Ovary (tissue), 3 donors: ENCODE results near the gene BLOC1S6.

Source experiments
- EP300 ChIP-seq: sonication (generic); formaldehyde crosslinking; IDR thresholded peaks from one replicate; pipeline ENCODE4 v1.6.1; 2017; ENCODE audit warnings: antibody characterized with exemption
- POLR2A ChIP-seq: fragments of 450-650 bp; IDR thresholded peaks from one replicate; pipeline ENCODE4 v1.6.1; 2017; ENCODE audit warnings: antibody characterized with exemption, mild to moderate bottlenecking, moderate library complexity
- TF ChIP-seq, protein P1 (sequence below), 3 donors: fragments of 450-650 bp in 2 of 3; fragments of 200-600 bp in 1 of 3; IDR thresholded peaks; one replicate each; pipeline versions ENCODE4 v1.5.1 to v1.8.0; 2016 to 2022; ENCODE audit warnings: antibody characterized with exemption in 3 of 3, mild to moderate bottlenecking in 1 of 3
- donor health status: DM: no; HTN: no; CAD: no.

DNA sequence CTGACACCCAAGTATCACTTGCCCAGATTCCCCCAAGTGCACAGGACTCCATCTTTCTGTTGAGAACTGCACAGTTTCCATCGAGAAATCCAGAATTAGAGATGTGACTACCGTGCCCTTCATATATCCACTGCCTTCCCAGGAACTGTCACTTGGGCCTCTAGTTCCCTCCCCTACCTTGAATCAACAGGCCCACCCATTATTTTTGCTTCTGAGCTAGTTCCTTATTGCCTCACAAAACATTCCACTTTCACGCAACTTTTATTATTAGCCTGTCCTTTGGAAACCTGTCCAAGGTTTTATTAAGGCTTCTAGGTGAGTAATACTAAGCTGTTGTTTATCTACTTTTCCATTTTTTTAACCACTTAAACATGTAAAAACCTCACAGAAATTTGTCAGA is 47.5 kb upstream of the BLOC1S6 start:
- TF ChIP-seq, protein P1, sequence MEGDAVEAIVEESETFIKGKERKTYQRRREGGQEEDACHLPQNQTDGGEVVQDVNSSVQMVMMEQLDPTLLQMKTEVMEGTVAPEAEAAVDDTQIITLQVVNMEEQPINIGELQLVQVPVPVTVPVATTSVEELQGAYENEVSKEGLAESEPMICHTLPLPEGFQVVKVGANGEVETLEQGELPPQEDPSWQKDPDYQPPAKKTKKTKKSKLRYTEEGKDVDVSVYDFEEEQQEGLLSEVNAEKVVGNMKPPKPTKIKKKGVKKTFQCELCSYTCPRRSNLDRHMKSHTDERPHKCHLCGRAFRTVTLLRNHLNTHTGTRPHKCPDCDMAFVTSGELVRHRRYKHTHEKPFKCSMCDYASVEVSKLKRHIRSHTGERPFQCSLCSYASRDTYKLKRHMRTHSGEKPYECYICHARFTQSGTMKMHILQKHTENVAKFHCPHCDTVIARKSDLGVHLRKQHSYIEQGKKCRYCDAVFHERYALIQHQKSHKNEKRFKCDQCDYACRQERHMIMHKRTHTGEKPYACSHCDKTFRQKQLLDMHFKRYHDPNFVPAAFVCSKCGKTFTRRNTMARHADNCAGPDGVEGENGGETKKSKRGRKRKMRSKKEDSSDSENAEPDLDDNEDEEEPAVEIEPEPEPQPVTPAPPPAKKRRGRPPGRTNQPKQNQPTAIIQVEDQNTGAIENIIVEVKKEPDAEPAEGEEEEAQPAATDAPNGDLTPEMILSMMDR (IDR thresholded peaks at IDR 0.05), result no peak
- no peak for TF ChIP-seq POLR2A
- TF ChIP-seq EP300, result no peak
